DOHH2 (cell line): ENCODE results near the gene TEN1.

Source experiments
- EZH2phosphoT487 ChIP-seq: fragments of 200-600 bp; sonication (generic); IDR thresholded peaks from 2 replicates; pipeline ENCODE4 v1.6.1; 2017; ENCODE audit warnings: borderline replicate concordance, mild to moderate bottlenecking, antibody characterized with exemption, low read length, moderate library complexity, mixed read lengths
- TF ChIP-seq, protein P1 (sequence below): fragments of 200-600 bp; sonication (generic); IDR thresholded peaks from one replicate; pipeline ENCODE4 v1.5.1; 2014; ENCODE audit warnings: antibody characterized with exemption, mild to moderate bottlenecking, low read depth, low read length; ENCODE audit not compliant: poor library complexity, severe bottlenecking

DNA sequence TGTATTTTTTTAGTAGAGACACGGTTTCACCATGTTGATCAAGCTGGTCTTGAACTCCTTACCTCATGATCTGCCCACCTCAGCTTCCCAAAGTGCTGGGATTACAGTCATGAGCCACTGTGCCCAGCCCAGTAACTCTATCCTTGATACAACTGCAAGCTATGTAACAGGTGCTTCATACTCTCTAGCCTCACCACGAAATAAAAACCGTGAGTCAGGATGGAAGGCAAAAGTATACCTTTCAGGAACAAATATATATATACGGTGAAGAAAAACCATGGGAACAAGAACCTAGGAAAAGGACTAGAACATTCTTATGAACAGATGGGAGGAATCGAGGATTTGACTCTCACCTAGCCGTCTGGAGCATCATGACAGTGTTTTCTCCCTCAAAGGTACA, 28.6 kb upstream of the TEN1 start:
- TF ChIP-seq, protein P1, sequence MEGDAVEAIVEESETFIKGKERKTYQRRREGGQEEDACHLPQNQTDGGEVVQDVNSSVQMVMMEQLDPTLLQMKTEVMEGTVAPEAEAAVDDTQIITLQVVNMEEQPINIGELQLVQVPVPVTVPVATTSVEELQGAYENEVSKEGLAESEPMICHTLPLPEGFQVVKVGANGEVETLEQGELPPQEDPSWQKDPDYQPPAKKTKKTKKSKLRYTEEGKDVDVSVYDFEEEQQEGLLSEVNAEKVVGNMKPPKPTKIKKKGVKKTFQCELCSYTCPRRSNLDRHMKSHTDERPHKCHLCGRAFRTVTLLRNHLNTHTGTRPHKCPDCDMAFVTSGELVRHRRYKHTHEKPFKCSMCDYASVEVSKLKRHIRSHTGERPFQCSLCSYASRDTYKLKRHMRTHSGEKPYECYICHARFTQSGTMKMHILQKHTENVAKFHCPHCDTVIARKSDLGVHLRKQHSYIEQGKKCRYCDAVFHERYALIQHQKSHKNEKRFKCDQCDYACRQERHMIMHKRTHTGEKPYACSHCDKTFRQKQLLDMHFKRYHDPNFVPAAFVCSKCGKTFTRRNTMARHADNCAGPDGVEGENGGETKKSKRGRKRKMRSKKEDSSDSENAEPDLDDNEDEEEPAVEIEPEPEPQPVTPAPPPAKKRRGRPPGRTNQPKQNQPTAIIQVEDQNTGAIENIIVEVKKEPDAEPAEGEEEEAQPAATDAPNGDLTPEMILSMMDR, result no peak
- no peak for TF ChIP-seq EZH2phosphoT487
